SK-N-MC (cell line): Measurements from ENCODE around the gene RALGPS1.

Experiments
- EZH2 ChIP-seq: fragments of 200-600 bp; sonication (generic); IDR thresholded peaks from one replicate; pipeline ENCODE4 v1.6.1; 2017; ENCODE audit warnings: antibody characterized with exemption
- POLR2AphosphoS5 ChIP-seq: IDR thresholded peaks from 2 replicates; pipeline ENCODE4 v1.6.1; 2012; ENCODE audit warnings: mild to moderate bottlenecking, low read depth, low read length, borderline replicate concordance

DNA sequence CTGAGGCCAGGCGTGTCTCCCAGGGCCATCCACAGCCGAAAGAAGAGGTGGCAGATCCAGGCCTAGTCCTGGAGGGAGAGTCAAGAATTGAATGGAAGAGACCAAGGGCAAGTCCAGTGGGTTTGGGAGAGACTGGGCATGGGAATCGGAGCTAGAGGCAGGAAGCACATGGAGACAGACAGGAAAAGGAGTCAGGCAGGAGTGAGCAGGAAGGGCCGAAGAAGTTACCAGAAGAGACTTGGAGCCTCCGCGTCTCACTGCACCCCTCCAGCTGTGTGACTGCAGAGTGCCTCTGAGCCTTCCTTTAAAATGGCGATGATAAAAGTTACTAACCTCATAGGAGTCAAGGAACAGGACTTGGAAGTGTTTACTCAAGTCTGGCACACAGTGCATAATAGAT, 272.2 kb downstream of the RALGPS1 start:
- TF ChIP-seq POLR2AphosphoS5: no peak
- TF ChIP-seq EZH2: no peak
